Uterine smooth muscle cell (primary cell): ENCODE results near the gene RTN4. TPM values are rescaled to one million over a fixed set of nuclear protein-coding genes. Genes with fewer than 3 reads are reported as not detected.

Source experiments
- total RNA-seq: library from RNA; depleted of rRNA; stranded (reverse); fragments of >200 nt; gene quantifications from 2 replicates; pipeline ENCODE4 v1.2.3, GENCODE V29; 2014

The RTN4 gene
- 378 and 386 TPM in 2 replicates for total RNA-seq

DNA sequence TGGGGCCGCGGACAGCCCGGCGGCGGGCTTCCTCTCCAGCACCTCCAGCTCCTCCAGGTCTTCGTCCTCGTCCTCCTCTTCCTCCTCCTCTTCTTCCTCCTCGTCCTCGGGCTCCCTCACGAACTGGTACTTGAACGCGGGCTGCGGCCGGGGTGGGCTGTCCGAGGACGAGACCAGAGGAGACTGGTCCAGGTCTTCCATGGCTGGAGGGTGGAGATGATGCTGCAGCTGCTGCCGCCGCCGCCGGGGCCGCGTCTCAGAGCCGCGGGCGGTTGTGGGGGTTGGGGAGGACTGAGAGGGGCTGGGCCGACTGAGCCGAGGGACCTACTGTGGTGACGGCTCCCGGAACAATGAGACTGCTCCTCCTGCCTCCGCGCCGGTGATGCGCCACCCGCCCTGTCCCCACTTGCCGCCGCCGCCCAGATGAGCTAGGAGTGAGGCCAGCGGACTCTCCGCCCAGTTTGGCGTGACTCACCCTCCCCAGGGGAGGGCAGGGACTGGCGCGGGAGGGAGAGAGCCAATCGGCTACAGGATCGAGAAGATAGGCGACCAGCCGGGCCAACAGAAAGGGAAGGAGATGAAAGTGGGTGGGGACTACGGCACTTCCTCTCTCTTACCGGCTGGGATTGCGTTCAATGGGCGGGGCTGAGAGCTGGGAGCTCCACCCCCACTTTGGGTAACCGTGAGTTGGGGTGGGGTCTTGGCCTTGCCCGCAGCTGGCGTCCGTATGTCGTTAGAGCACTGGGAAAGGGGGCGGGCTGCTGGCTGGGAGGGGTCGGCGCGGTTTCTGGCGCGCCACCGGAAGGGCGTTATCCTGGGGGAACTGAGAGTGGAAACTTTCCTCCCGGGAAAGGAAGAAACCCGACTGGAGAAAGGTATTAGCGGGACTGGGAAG, at the start of gene RTN4:
RTN4 (minus strand) TSS at position 352 of the 895 bp plus-strand sequence; CDS start at position 201, 151 bp downstream.

Other genes starting within 250 kb of the RTN4 start
- gene CLHC1, start 181.8 kb upstream of the RTN4 start, total RNA-seq: 7.3 and 11.5 TPM in 2 replicates
- 683 and 741 TPM in 2 replicates for gene RPS27A, start 182.2 kb upstream of the RTN4 start, total RNA-seq
- 43.2 and 53.2 TPM in 2 replicates for gene MTIF2, start 218.8 kb upstream of the RTN4 start, total RNA-seq